Large intestine (tissue), 3 donors: ENCODE data around the gene CRYBG1. TPM values are rescaled to one million over a fixed set of nuclear protein-coding genes. Genes with fewer than 3 reads are reported as not detected.

ENCODE experiments used
- DNase-seq, 2 donors: peaks; one replicate each; pipeline versions ENCODE4 v3.0.0 to v3.0.0-alpha.2; 2013
- H3K27ac ChIP-seq: one replicate; pipeline ENCODE4 v1.5.1; 2013; ENCODE audit warnings: low read length
- H3K27me3 ChIP-seq: 2 replicates; pipeline ENCODE4 v1.6.1; 2013; ENCODE audit warnings: low read length; ENCODE audit not compliant: control insufficient read depth, insufficient read depth
- H3K36me3 ChIP-seq: 2 replicates; pipeline ENCODE4 v1.6.1; 2013; ENCODE audit warnings: low read length; ENCODE audit not compliant: control insufficient read depth, insufficient read depth
- H3K4me1 ChIP-seq: one replicate; pipeline ENCODE4 v1.6.1; 2013; ENCODE audit warnings: low read length; ENCODE audit not compliant: control insufficient read depth, insufficient read depth
- H3K4me3 ChIP-seq: one replicate; pipeline ENCODE4 v1.5.1; 2013; ENCODE audit warnings: low read length
- H3K9me3 ChIP-seq: one replicate; pipeline ENCODE4 v1.6.1; 2013; ENCODE audit warnings: mild to moderate bottlenecking, low read depth, low read length, moderate library complexity; ENCODE audit not compliant: control insufficient read depth
- WGBS: methylation state at CpG from one replicate; pipeline ENCODE4 v1.1.5; 2013; ENCODE audit warnings: low lambda C conversion rate; ENCODE audit not compliant: insufficient coverage; 5-methylcytosine and 5-hydroxymethylcytosine counted together
- polyA plus RNA-seq: library from polyadenylated mRNA; unstranded; fragments of 120-200 nt; gene quantifications from one replicate; pipeline ENCODE4 v1.2.1, GENCODE V29; 2013

Gene CRYBG1
- polyA plus RNA-seq, 1 donor: 26.5 TPM

- H3K4me3 ChIP-seq: no peak overlapping the region
- WGBS: no CpG with 5 or more reads among the region's 1 CpG
- H3K4me1 ChIP-seq: peaks cover 17% of the 10 kb centered on the region
- no peak overlapping the region for H3K27ac ChIP-seq
- DNase-seq: no peak
- no peaks in the 10 kb centered on the region for H3K9me3 ChIP-seq
- H3K27me3 ChIP-seq: no peaks in the 10 kb centered on the region
- H3K36me3 ChIP-seq: no peaks in the 10 kb centered on the region
Measured at GRCh38 chr6:106456756-106457155, 96.2 kb downstream of the CRYBG1 start.

GRCh38 chr6:106458021-106458986 lies 97.8 kb downstream of the CRYBG1 start:
- peak overlapping the region; percentile 65 for H3K27ac ChIP-seq
- peak; percentile 42 to 74 for DNase-seq
- WGBS: 11% methylated on average over 1 of the region's 7 CpGs
- H3K27me3 ChIP-seq: no peaks in the 10 kb centered on the region
- H3K4me1 ChIP-seq: peaks cover 17% of the 10 kb centered on the region
- no peaks in the 10 kb centered on the region for H3K36me3 ChIP-seq
- H3K4me3 ChIP-seq: no peak overlapping the region
- H3K9me3 ChIP-seq: no peaks in the 10 kb centered on the region

DNA sequence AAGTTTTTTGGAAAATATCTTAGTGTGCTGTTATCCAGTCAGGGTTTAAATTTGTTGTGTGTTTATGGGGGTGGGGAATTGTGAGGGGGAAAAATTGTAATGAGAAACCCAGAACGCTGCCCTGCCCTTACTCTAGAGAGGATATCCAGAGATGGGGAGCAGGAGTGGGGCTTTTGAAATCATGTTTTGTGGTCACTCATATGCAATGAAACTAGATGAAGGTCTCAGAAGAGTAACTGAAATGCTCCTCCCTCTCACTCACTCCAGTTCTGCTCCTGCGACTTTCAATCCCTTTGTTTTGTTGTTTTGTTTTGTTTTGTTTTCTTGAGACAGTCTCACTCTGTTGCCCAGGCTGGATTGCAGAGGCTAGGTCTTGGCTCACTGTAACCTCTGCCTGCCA lies 100.0 kb downstream of the CRYBG1 start:
- Histone ChIP-seq H3K4me3 (no peak overlapping the region), H3K27ac (no peak overlapping the region), H3K36me3 (no peaks in the 10 kb centered on the region), H3K4me1 (peaks cover 17% of the 10 kb centered on the region), H3K27me3 (no peaks in the 10 kb centered on the region), H3K9me3 (no peaks in the 10 kb centered on the region)
- WGBS: 71% methylated on average over 1 of the region's 2 CpGs
- DNase-seq: no peak

DNA sequence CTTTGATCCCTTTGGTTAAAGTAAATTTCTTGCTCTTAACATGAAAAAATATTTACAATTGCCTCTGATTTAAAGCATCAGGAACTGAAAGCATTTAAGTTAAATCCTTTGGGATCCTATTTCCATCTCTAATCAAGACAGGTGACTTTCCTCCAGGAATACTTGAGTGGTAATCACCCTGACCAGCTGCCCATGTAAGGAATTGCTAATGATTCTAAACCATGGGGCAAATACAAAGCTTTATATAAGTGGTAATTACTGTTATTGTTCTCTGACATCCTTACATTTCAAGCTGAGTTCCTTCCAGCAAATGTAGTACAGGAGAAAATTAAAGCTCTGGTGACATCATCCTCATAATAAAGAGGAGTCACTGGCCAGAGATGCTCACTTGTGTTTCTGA lies 100.6 kb downstream of the CRYBG1 start:
- Histone ChIP-seq H3K4me1 (peaks cover 17% of the 10 kb centered on the region), H3K27ac (no peak overlapping the region)

GRCh38 chr6:106462923-106463557 lies 102.5 kb downstream of the CRYBG1 start:
- no peak overlapping the region for H3K27ac ChIP-seq
- H3K9me3 ChIP-seq: no peaks in the 10 kb centered on the region
- no CpG with 5 or more reads among the region's 2 CpGs for whole genome bisulfite sequencing
- H3K4me3 ChIP-seq: no peak overlapping the region
- H3K4me1 ChIP-seq: peaks cover 9% of the 10 kb centered on the region
- H3K36me3 ChIP-seq: no peaks in the 10 kb centered on the region
- no peaks in the 10 kb centered on the region for H3K27me3 ChIP-seq
- no peak for DNase-seq

More for the DNA sequence above, 100.6 kb downstream of the CRYBG1 start:
- DNase-seq: no peak
- H3K4me3 ChIP-seq: no peak overlapping the region
- no peaks in the 10 kb centered on the region for H3K9me3 ChIP-seq
- no peaks in the 10 kb centered on the region for H3K36me3 ChIP-seq
- H3K27me3 ChIP-seq: no peaks in the 10 kb centered on the region

- no peaks in the 10 kb centered on the region for H3K36me3 ChIP-seq
- no peaks in the 10 kb centered on the region for H3K4me1 ChIP-seq
- DNase-seq: no peak
- H3K9me3 ChIP-seq: no peaks in the 10 kb centered on the region
- H3K27ac ChIP-seq: no peak overlapping the region
- no peak overlapping the region for H3K4me3 ChIP-seq
- H3K27me3 ChIP-seq: no peaks in the 10 kb centered on the region
- 60% methylated on average over 1 of the region's 2 CpGs for WGBS
Measured at GRCh38 chr6:106466211-106466610, 105.7 kb downstream of the CRYBG1 start.

GRCh38 chr6:106468935-106469334 lies 108.4 kb downstream of the CRYBG1 start:
- no peaks in the 10 kb centered on the region for H3K4me1 ChIP-seq
- no peak overlapping the region for H3K4me3 ChIP-seq
- WGBS: no CpG with 5 or more reads among the region's 2 CpGs
- no peaks in the 10 kb centered on the region for H3K36me3 ChIP-seq
- no peaks in the 10 kb centered on the region for H3K27me3 ChIP-seq
- no peak for DNase-seq
- H3K9me3 ChIP-seq: no peaks in the 10 kb centered on the region
- no peak overlapping the region for H3K27ac ChIP-seq

DNA sequence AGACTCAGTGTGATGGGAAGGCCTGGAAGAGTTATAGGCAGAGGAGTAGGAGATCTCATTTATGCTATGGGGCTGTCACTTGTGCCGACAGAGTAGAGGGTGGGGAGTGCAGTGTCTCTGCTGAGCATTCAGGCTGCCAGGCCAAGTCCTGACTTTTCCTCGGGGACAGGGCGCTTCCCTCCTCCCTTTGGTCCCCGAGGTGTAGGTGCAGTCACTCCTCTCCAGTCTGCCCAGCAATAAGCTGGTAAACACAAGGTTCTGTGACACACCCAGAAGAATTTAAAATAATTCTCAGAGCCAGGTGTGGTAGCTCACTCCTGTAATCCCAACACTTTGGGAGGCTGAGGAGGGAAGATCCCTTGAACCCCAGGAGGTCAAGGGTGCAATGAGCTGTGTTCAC lies 109.4 kb downstream of the CRYBG1 start:
- Histone ChIP-seq H3K27me3 (no peaks in the 10 kb centered on the region), H3K27ac (no peak overlapping the region), H3K4me3 (no peak overlapping the region), H3K4me1 (no peaks in the 10 kb centered on the region), H3K36me3 (no peaks in the 10 kb centered on the region), H3K9me3 (no peaks in the 10 kb centered on the region)
- WGBS: no CpG with 5 or more reads among the region's 4 CpGs
- DNase-seq: no peak

GRCh38 chr6:106470316-106470715 lies 109.8 kb downstream of the CRYBG1 start:
- H3K36me3 ChIP-seq: no peaks in the 10 kb centered on the region
- WGBS: no CpG with 5 or more reads among the region's 5 CpGs
- no peaks in the 10 kb centered on the region for H3K9me3 ChIP-seq
- H3K4me1 ChIP-seq: no peaks in the 10 kb centered on the region
- H3K4me3 ChIP-seq: no peak overlapping the region
- H3K27ac ChIP-seq: no peak overlapping the region
- H3K27me3 ChIP-seq: no peaks in the 10 kb centered on the region
- no peak for DNase-seq

DNA sequence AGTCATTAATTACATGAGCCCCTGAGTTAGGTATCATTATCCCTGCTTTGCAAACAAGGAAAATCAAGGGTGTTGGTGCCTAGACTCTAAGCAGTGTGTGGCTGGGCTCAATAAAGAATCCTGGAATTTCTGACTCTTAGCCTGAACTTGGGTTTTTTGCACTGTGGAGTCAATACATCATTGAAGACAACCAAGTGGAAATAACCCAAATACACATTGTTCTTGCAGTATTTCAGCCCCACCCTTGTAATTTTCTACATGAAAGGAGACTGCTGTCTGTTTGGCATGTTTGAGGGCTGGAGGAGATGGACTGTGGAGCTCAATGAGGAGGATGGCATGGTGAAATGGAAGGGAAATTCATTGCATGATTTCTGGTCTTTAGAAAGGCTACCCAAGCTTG lies 110.3 kb downstream of the CRYBG1 start:
- Histone ChIP-seq H3K27ac (no peak overlapping the region), H3K9me3 (no peaks in the 10 kb centered on the region)

More for the DNA sequence above, 110.3 kb downstream of the CRYBG1 start:
- no peak for DNase-seq
- Histone ChIP-seq H3K36me3 (no peaks in the 10 kb centered on the region), H3K27me3 (no peaks in the 10 kb centered on the region), H3K4me1 (no peaks in the 10 kb centered on the region), H3K4me3 (no peak overlapping the region)
